Measurements from ENCODE around the gene ZNF365. TPM values are rescaled to one million over a fixed set of nuclear protein-coding genes. Genes with fewer than 3 reads are reported as not detected.

Gene ZNF365
- total RNA-seq, 4 donors from 2014 or later, result 0.67 to 5.8 (median 1.7) TPM

DNA sequence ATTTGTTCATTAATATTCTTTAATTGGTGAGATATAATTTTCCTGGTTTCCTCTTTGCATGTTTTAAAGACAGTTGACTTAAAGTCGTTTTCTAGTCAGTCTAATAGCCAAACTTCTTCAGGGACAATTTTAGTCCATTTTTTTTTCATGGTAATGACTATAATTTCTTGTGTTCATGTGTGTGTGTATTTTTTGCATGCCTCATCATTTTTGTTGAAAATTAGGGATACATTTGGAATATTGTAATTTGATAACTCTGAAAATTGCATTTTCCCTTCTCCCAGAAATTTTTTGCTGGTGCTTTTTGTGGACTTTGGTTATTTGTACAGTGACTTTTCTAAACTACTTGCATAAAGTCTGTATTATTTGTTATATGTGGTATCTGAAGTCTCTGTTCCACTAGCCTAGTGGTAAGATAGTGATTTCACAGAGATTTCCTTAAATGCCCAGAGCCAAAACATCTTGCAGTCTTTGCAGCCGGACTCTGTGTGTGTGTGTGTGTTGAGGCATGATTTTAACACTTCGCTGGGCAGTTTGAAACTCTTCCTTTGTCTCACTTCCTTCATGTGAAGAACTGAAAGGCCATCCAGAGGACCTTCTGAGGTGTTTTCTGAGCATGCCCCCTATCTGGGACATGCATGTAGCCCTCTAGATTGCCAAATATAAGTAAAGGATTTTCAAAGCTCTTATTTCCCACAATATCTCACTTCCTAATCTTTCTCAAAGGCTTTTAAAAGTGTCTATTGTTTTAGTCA lies 40.9 kb upstream of the ZNF365 start:
- TF ChIP-seq EP300 (IDR thresholded peaks at IDR 0.05) (no peak), CTCF (IDR thresholded peaks at IDR 0.05) (no peak), POLR2AphosphoS5 (IDR thresholded peaks at IDR 0.05) (no peak), POLR2A (IDR thresholded peaks at IDR 0.05) (no peak)
- Histone ChIP-seq H3K4me1 (no peaks in the 10 kb centered on the region), H3K27ac (no peak overlapping the region), H3K9me3 (no peaks in the 10 kb centered on the region), H3K4me3 (no peak overlapping the region), H3K27me3 (no peaks in the 10 kb centered on the region), H3K36me3 (no peaks in the 10 kb centered on the region)
- WGBS, 2 donors (ENCODE audit: low coverage in 1 of 2), result 59 to 66% methylated on average over 2 to 3 of the region's 3 CpGs
- ATAC-seq, result no peak

- no peak overlapping the region for H3K27ac ChIP-seq
- H3K36me3 ChIP-seq, result no peaks in the 10 kb centered on the region
- H3K4me3 ChIP-seq, result no peak overlapping the region
- no peak for TF ChIP-seq CTCF (IDR thresholded peaks at IDR 0.05)
- TF ChIP-seq POLR2A (IDR thresholded peaks at IDR 0.05), result no peak
- no peak for TF ChIP-seq POLR2AphosphoS5 (IDR thresholded peaks at IDR 0.05)
- no peak for TF ChIP-seq EP300 (IDR thresholded peaks at IDR 0.05)
- no peaks in the 10 kb centered on the region for H3K4me1 ChIP-seq
- no peak for ATAC-seq
- H3K27me3 ChIP-seq, result no peaks in the 10 kb centered on the region
- H3K9me3 ChIP-seq, result no peaks in the 10 kb centered on the region
Measured at GRCh38 chr10:62333988-62334682, 40.0 kb upstream of the ZNF365 start.

- no peak for TF ChIP-seq POLR2A (IDR thresholded peaks at IDR 0.05)
- no peak for TF ChIP-seq CTCF (IDR thresholded peaks at IDR 0.05)
- no peak for TF ChIP-seq POLR2AphosphoS5 (IDR thresholded peaks at IDR 0.05)
- no peak for TF ChIP-seq EP300 (IDR thresholded peaks at IDR 0.05)
- H3K9me3 ChIP-seq, result no peaks in the 10 kb centered on the region
- no peak overlapping the region for H3K4me3 ChIP-seq
- ATAC-seq, result no peak
- no peaks in the 10 kb centered on the region for H3K4me1 ChIP-seq
- no peaks in the 10 kb centered on the region for H3K27me3 ChIP-seq
- no peak overlapping the region for H3K27ac ChIP-seq
- no peaks in the 10 kb centered on the region for H3K36me3 ChIP-seq
- WGBS, 2 donors (ENCODE audit: low coverage in 1 of 2), result 69 to 73% methylated on average over 2 of the region's 2 CpGs
Measured at GRCh38 chr10:62335326-62335725, 38.8 kb upstream of the ZNF365 start.

GRCh38 chr10:62336404-62336803 lies 37.8 kb upstream of the ZNF365 start:
- WGBS, 2 donors (ENCODE audit: low coverage in 1 of 2), result 80 to 100% methylated on average over 1 of the region's 1 CpG

More at GRCh38 chr10:62336404-62336803, 37.8 kb upstream of the ZNF365 start:
- peaks cover 0 to 6% (median 0%) of the 10 kb centered on the region in 3 donors for H3K9me3 ChIP-seq
- H3K4me3 ChIP-seq, result no peak overlapping the region
- ATAC-seq, result no peak
- H3K36me3 ChIP-seq, result no peaks in the 10 kb centered on the region
- no peak for TF ChIP-seq POLR2A (IDR thresholded peaks at IDR 0.05)
- no peak for TF ChIP-seq CTCF (IDR thresholded peaks at IDR 0.05)
- TF ChIP-seq POLR2AphosphoS5 (IDR thresholded peaks at IDR 0.05), result no peak
- no peak for TF ChIP-seq EP300 (IDR thresholded peaks at IDR 0.05)
- H3K27me3 ChIP-seq, result no peaks in the 10 kb centered on the region
- H3K4me1 ChIP-seq, result no peaks in the 10 kb centered on the region
- no peak overlapping the region for H3K27ac ChIP-seq

Data from gastroesophageal sphincter (tissue), 4 donors.